Activated T-helper 1 cell treated with anti-CD3 and anti-CD28 coated beads, Interleukin-12 subunit alpha, Interleukin-12 subunit beta, Interleukin-2, Interleukin-4 antibody, amounts not matched to agents 30 ng/mL and 10 ng/mL and 1 ng/mL, durations not matched to agents 14 hours and 24 hours and 36 hours (primary cell): ENCODE results near the gene IGLL5. TPM values are rescaled to one million over a fixed set of nuclear protein-coding genes. Genes with fewer than 3 reads are reported as not detected.

Experiments used
- DNase-seq: peaks from one replicate; pipeline ENCODE4 v3.0.0; 2021; ENCODE audit warnings: low spot score
- H3K27ac Mint-ChIP-seq: one replicate; pipeline ENCODE4 v1.8.0; 2021; ENCODE audit warnings: mild to moderate bottlenecking, mixed read lengths
- H3K27me3 Mint-ChIP-seq: one replicate; pipeline ENCODE4 v1.8.0; 2022; ENCODE audit warnings: mild to moderate bottlenecking, moderate library complexity, mixed read lengths; ENCODE audit not compliant: insufficient read depth
- H3K36me3 Mint-ChIP-seq: one replicate; pipeline ENCODE4 v1.8.0; 2021; ENCODE audit warnings: low read depth, mixed read lengths
- H3K4me1 Mint-ChIP-seq: one replicate; pipeline ENCODE4 v1.8.0; 2021; ENCODE audit warnings: low read depth, mixed read lengths
- H3K4me3 Mint-ChIP-seq: one replicate; pipeline ENCODE4 v1.8.0; 2021; ENCODE audit warnings: mild to moderate bottlenecking, moderate library complexity, mixed read lengths
- H3K9me3 Mint-ChIP-seq: one replicate; pipeline ENCODE4 v1.8.0; 2021; ENCODE audit warnings: mixed read lengths
- intact Hi-C: fragments of 100-400 bp; cut with micrococcal nuclease; formaldehyde crosslinking; loops from one replicate; pipeline ENCODE4 v1.15.1; 2024
- total RNA-seq: library from RNA; stranded (reverse); gene quantifications from 2 replicates; pipeline ENCODE4 v1.2.3, GENCODE V29; 2022

IGLL5 gene
- total RNA-seq, 1 donor from 2014 or later, result not detected

DNA sequence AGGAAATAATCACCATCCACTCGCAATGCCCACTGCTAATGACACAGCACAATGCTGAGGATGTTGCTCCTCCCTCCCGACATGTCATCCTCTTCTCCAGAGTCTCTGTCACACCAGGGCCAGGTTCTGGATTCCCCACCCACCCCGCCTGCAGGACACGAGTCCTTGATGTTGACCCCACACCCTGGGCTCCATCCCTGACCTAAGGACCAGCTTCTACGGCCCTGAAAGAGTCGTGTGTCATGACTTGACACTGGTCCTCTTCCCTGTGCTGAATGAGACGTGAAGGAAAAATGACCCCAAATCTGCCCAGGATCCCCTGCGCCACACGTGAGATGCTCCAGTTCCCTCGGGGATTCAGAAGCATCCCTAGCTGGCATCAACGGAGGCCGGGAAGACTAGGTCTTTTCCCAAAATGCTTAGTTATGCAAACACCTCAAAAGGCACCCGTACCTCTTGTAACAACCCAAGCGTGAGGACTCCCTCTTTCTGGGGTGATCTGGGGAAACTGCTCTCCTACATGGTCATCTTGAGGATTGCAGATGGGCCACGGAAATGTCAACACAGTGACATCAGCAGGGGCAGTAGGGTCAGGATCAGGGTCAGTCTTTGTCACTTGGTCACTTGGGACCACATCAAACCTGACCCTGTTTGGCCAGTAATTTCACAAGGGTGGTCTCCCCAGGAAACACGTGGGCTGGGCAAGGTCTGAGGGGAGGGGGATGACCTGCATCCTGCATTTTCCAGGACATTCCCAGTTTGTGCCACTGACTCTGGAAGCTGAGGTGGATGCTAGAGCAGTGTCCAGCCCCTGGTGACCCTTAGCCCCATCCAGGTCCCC is 42.0 kb downstream of the IGLL5 start:
- no peak overlapping the region for H3K27ac Mint-ChIP-seq
- H3K4me1 Mint-ChIP-seq, result peaks cover 41% of the 10 kb centered on the region
- no peak for DNase-seq
- H3K9me3 Mint-ChIP-seq, result no peaks in the 10 kb centered on the region
- H3K36me3 Mint-ChIP-seq, result no peaks in the 10 kb centered on the region
- H3K27me3 Mint-ChIP-seq, result peaks cover 10% of the 10 kb centered on the region
- no peak overlapping the region for H3K4me3 Mint-ChIP-seq
- intact Hi-C loops, result no loop called here

DNA sequence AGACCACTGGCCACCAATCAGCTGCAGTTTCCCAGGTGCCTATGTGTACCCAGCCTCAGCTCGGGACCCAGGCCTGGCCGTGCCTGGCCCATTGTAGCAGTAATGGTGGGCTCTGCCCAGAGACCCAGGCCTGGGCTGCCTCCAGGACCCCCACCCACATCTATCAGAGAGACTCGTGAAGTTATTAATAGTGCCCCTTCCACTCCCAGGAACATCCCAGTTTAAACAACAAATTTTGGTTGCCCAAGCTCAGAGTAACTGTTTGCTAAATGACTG is 42.5 kb downstream of the IGLL5 start:
- peaks cover 47% of the 10 kb centered on the region for H3K4me1 Mint-ChIP-seq
- DNase-seq, result no peak
- intact Hi-C loops, result no loop called here
- no peaks in the 10 kb centered on the region for H3K36me3 Mint-ChIP-seq
- peaks cover 9% of the 10 kb centered on the region for H3K27me3 Mint-ChIP-seq
- no peak overlapping the region for H3K4me3 Mint-ChIP-seq
- H3K9me3 Mint-ChIP-seq, result no peaks in the 10 kb centered on the region
- H3K27ac Mint-ChIP-seq, result no peak overlapping the region

DNA sequence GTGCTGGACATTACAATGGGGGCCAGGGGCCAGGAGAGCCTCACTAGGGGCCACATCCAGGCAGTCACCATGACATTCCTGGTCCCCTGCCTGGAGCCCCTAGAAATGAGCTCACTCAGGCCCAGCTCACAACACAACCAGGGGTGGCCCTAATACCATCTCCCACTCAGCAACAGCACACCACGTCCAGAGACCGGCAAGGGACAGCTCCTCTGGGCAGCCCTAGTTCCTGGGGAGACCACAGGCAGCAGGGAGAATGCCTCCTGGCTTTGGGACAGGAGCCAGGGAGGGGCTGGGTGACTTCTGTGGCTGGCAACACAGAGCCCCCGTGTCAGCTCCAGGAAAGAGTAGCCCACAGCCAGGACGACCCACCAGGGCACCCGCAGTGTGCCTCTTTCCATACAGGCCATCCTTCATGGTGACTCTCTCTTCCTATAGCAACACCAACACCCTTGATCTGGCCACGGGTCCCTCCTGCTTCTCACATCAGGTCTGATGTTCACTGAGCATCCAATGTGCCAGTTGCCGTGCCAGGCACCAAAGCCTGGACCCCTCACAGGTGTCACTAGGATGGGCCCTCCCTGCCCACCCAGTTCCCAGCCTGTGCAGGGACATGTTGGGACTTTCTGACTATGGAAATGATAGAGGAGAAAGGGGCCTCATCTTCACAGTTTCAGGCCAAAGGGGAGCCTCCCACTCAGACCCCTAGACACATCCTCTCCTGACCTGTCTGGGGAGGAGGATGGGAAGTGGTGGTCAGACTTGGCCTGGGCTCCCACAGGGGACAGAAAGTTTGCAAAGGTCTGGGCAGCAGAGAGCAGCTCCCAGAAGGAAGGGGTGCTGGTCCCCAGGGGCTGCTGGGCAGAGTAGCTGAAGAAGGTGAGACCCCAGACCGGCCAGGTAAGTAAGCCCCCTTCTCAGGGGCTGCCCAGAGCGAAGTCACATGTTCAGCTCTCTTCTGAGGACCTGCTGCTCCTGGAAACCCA is 43.2 kb downstream of the IGLL5 start:
- no peak for DNase-seq
- Mint-ChIP-seq H3K4me3 (no peak overlapping the region), H3K27me3 (peaks cover 7% of the 10 kb centered on the region), H3K36me3 (no peaks in the 10 kb centered on the region), H3K9me3 (no peaks in the 10 kb centered on the region), H3K27ac (no peak overlapping the region), H3K4me1 (peaks cover 51% of the 10 kb centered on the region)
- intact Hi-C loops, result no loop called here

DNA sequence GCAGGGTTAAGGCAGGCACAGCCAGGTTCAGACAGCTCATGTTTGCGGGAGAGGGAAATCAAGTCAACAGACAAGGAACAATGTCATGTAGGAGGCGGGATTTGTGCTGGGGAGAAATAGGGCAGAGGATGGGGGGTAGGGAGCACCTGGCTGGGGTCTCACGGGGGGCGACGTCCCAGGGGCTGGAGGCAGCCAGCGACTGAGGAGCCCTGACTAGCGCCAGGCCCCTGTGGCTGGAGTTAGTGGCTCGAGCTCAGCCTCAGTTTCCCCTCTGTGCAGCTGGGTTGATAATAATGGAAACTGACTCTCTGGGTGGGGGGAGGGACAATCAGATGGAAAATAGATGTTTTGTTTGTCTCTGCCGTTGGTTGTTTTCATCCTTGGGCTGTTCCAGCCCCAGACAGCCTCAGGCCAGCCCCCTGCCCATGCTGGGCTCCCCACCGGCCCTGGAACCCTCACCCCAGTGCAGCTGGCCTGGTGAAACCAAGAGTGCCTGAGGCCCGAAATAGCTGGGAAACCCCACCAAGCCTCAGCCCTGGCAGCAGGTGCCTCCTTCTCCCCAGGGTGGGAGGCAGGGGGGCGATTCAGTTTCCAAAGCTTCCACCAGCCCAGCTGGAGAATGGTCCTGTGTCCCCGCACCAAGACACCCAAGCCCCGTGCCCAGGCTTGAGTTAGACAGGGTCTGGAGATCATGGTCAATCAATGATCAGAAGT is 44.1 kb downstream of the IGLL5 start:
- no peak overlapping the region for H3K27ac Mint-ChIP-seq
- no peak for DNase-seq
- H3K36me3 Mint-ChIP-seq, result no peaks in the 10 kb centered on the region
- intact Hi-C loops, result no loop called here
- H3K4me3 Mint-ChIP-seq, result no peak overlapping the region
- peaks cover 3% of the 10 kb centered on the region for H3K27me3 Mint-ChIP-seq
- H3K9me3 Mint-ChIP-seq, result no peaks in the 10 kb centered on the region
- H3K4me1 Mint-ChIP-seq, result peaks cover 47% of the 10 kb centered on the region

DNA sequence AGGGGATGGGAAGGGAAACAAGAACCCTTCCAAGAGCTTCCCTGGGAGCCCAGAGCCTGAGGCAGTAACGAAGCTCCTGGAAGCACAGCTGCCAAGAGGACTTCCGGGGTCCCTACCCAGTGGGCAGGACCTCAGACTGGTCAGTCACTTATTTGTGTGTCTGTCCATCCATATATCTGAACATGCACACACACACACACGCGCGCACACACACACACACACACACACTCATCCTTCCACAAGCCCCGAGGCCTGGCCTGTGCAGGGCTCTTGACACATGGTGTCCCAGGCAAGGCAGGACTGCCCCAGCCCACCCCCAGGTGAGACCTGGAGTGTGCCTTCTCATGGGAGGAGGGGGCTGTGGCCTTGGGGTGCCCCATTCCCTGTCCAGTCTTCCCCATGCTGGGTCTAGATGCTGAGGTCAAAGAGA is 44.9 kb downstream of the IGLL5 start:
- intact Hi-C loops, result no loop called here
- H3K36me3 Mint-ChIP-seq, result no peaks in the 10 kb centered on the region
- peaks cover 5% of the 10 kb centered on the region for H3K27me3 Mint-ChIP-seq

DNA sequence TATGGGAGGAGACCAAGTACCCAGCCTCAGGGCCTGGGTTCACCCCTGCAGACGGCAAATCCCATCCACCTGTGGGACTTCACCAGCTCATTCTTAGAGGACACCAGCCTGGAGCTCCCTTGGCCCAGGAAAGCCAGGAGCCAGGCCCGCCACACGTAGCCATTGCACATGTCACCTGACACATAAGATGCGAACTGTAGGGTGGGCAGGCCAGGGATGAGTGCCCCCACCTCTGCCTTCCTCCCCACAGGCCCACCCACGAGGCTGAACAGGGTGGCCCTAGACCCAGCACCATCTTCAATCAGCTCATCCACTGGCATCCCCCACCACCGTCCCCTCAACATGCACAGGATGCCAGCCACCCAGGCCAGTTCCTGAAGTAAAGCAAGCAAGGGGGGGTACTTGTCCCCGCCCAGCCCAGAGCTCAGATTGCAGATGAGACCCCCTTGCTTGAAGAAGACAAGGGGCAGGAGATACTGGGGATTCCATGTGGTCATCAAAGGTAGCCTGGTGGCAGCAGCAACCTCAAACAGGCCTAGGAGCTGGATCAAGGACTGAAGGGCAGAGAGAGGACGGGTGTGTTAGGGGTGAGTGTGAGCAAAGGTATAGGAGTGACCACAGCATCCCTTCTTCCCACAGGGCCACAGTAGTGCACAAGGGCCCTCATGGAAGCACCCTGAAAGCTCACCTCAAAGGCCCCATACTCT is 45.6 kb downstream of the IGLL5 start:
- peaks cover 7% of the 10 kb centered on the region for H3K27me3 Mint-ChIP-seq
- no peaks in the 10 kb centered on the region for H3K9me3 Mint-ChIP-seq
- H3K27ac Mint-ChIP-seq, result no peak overlapping the region
- H3K4me3 Mint-ChIP-seq, result no peak overlapping the region
- intact Hi-C loops, result no loop called here
- no peak for DNase-seq
- peaks cover 42% of the 10 kb centered on the region for H3K4me1 Mint-ChIP-seq
- no peaks in the 10 kb centered on the region for H3K36me3 Mint-ChIP-seq

More for the DNA sequence above, 44.9 kb downstream of the IGLL5 start:
- Mint-ChIP-seq H3K9me3 (no peaks in the 10 kb centered on the region), H3K4me1 (peaks cover 47% of the 10 kb centered on the region), H3K27ac (no peak overlapping the region), H3K4me3 (no peak overlapping the region)
- no peak for DNase-seq

DNA sequence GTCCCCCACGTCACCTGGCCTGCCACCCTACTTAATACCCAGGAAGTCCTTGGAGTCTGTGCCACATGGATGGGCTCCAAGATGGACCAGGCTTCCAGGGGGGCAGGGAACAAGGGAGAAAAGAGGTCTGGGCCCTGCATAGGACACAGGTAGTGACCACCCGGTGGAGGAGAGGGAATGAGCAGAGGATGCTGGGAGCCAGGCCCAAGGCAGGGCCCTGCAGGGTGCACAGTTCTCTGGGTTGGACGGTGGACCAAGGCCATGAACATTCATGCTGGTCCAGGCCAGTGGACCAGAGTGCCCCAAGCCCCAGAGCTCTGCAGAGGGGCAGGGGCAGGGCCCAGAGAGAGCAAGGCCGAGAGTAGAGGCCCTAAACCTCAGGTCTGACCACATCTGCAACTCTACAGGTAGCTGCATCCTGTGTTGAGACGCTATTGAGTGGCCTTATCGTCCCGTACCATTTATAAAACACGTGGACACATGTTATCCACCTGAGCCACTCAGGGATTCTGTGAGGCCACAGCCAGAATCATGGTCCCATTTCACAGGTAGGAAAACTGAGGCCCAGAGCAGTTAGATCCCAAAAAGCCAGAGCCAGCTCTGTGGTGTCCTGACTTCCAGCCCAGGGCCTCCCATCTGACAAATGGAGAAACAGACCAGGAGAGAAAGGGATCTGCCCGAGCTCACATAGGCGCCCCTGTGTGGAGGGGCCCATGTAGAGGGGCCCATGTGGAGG is 46.4 kb downstream of the IGLL5 start:
- intact Hi-C loops, result no loop called here
- Mint-ChIP-seq H3K4me1 (peaks cover 35% of the 10 kb centered on the region), H3K27me3 (peaks cover 10% of the 10 kb centered on the region), H3K4me3 (no peak overlapping the region), H3K36me3 (no peaks in the 10 kb centered on the region), H3K9me3 (no peaks in the 10 kb centered on the region), H3K27ac (no peak overlapping the region)
- no peak for DNase-seq

DNA sequence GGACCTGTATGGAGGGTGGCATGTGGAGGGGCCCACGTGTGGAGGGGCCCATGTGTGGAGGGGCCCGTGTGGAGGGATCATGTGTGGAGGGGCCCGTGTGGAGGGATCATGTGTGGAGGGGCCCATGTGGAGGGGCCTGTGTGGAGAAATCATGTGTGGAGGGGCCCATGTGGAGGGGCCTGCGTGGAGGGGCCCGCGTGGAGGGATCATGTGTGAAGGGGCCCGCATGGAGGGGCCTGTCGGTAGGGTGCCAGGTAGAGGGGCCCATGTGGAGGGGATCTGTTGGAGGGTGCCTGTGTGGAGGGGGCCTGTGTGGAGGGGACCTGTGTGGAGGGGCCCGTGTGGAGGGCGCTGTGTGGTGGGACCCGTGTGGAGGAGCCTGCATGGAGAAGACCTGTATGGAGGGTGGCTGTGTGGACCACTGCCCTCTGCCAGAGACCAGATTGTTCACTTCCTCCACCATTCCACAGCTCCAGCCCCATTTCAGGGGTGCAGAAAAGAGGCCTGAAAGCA is 47.0 kb downstream of the IGLL5 start:
- intact Hi-C loops, result loop anchor here (5.0 kb wide), 1 partner anchor 47 kb away; the partner anchor contains the start of gene IGLL5
- H3K27ac Mint-ChIP-seq, result no peak overlapping the region
- no peaks in the 10 kb centered on the region for H3K9me3 Mint-ChIP-seq
- H3K4me1 Mint-ChIP-seq, result peaks cover 29% of the 10 kb centered on the region
- no peak overlapping the region for H3K4me3 Mint-ChIP-seq
- H3K36me3 Mint-ChIP-seq, result no peaks in the 10 kb centered on the region
- peaks cover 10% of the 10 kb centered on the region for H3K27me3 Mint-ChIP-seq
- no peak for DNase-seq

DNA sequence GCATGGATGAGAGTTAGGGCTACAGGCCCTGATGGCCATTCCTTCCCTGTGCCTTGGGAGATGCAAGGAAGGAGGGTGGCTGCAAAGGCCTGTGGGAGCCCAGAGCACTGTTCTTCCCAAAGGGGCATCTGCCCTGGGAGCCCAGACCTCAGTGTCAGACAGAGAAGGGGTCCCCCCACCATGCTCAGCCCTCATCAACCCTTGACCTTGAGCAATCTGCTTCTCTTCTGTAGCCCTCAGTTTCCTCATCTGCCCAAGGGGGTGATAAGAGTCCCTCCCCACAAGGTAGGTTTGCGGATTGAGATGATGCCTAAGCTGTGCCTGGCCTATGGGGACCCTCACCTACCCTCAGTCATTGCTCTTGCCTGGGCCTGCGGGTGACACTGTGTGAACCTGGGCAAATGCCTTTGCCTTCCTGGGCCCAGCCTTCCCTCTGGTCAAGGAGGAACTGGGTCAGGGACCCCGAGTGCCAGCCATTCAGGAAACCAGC is 47.5 kb downstream of the IGLL5 start:
- DNase-seq, result no peak
- Mint-ChIP-seq H3K4me3 (no peak overlapping the region), H3K36me3 (no peaks in the 10 kb centered on the region), H3K4me1 (peaks cover 24% of the 10 kb centered on the region), H3K27me3 (peaks cover 10% of the 10 kb centered on the region), H3K27ac (no peak overlapping the region), H3K9me3 (no peaks in the 10 kb centered on the region)
- intact Hi-C loops, result loop anchor here (5.0 kb wide), 1 partner anchor 48 kb away; the partner anchor contains the start of gene IGLL5

DNA sequence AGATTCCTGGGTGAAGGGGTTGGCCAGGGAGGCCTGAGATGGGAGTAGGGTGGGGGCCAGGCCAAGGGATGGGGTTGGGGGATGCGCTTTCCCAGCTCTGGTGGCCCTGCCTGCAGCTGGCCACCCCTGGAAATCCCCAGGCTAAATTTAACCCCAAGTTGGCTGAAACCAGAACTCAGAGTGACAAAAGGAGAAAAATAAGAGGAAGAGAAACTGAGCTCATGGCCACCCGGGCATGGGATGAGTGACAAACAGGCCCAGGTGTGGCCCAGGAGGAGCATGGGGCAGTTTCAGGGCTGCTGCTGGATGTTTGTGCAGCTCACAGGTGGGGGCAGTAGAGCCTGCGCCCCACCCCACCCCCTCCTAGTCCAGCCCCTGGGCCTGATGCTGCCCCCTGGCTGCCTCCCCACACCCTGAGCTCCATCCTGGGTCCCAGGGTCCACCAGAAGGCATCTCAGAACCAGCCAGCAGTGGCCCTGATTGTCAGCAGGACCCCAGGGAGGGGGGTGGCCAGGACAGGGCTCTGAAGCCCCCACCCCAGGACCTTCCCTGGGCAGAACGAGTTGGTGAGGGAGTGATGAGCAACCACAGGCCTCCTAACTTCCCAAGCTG is 48.0 kb downstream of the IGLL5 start:
- no peak for DNase-seq
- Mint-ChIP-seq H3K4me1 (peaks cover 21% of the 10 kb centered on the region), H3K27me3 (peaks cover 13% of the 10 kb centered on the region), H3K4me3 (no peak overlapping the region), H3K36me3 (no peaks in the 10 kb centered on the region), H3K27ac (no peak overlapping the region), H3K9me3 (no peaks in the 10 kb centered on the region)
- intact Hi-C loops, result loop anchor here (5.0 kb wide), 1 partner anchor 48 kb away; the partner anchor contains the start of gene IGLL5
